Amygdala (tissue), 56 donors: ENCODE results near the gene TMEM163.

Experiments used
- DNase-seq, 56 donors: peaks; one replicate each; lab custom pipeline; 2025; lab: John Stamatoyannopoulos, UW

The TMEM163 gene

DNA sequence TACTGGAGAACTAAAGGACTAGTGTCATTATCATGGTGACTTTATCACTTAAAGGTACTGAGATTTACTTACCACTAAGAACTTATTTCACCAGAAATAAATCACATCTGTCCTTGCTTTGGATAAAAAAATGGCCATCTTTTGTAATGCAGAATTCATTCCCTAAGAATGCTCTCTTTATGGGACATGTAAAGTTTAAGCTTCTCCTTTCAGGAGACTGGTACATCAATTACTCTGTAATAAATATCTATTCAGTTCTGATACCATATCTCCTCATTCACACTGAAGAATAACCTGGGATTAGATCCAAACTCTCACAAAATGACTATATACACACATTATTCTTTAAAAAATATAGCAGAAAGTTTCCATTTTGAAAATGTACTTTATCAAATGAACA is 24.4 kb downstream of the TMEM163 start:
- no peak for DNase-seq

DNA sequence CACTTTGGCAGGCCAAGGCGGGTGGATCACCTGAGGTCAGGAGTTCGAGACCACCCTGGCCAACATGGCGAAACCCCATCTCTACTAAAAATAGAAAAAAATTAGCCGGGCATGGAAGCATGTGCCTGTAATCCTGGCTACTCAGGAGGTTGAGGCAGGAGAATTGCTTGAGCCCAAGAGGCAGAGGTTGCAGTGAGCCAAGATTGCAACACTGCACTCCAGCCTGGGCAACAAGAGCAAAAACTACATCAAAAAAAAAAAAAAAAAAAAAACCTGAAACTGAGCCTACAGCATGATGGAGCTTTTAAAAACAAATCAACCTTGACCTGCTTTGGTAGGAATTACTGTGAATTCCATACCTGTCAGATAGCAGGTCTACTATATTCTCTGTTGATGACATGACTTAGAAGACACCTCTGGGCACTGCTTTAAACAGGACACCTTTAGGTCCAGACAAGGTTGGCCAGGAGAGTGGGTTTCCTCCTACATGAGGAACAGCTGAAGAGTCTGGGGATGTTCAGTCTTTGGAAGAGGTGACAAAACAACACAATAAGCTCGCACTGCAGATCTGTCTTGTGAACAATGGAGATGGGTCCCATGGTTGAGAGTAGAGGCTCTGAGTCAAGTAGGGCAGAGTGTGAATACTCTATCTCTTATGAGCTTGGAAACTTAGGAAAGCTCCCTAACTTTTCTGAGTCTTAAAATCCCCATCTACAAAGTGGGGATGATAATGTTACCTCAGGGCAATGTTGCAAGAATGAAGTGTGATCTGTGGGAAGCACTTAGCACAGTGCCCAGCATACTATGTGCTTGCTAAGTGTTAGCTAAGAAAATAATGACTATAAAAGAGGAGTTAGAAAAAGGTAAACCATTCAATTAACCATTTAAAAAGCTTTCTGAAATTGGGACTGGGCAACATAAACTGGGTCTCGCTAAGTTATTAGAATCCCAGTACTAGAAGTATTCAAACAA is 25.2 kb downstream of the TMEM163 start:
- DNase-seq, result no peak

DNA sequence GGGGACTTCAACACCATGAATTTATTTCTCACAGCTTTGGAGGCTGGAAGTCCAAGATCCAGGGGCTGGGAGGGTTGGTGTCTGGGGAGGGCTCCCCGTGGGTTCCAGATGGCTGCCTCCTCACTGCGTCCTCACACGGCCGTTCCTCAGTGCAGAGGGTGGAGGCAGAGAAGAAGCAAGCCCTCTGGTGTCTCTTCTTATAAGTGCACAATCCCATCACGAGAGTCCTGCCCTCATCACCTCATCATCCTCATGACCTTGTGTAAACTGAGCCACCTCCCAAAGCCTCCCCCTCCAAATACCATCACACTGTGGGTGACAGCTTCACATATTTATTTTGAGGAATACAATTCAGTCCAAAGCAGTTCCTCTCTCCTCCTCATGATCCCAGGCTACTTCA is 26.3 kb downstream of the TMEM163 start:
- no peak for DNase-seq

DNA sequence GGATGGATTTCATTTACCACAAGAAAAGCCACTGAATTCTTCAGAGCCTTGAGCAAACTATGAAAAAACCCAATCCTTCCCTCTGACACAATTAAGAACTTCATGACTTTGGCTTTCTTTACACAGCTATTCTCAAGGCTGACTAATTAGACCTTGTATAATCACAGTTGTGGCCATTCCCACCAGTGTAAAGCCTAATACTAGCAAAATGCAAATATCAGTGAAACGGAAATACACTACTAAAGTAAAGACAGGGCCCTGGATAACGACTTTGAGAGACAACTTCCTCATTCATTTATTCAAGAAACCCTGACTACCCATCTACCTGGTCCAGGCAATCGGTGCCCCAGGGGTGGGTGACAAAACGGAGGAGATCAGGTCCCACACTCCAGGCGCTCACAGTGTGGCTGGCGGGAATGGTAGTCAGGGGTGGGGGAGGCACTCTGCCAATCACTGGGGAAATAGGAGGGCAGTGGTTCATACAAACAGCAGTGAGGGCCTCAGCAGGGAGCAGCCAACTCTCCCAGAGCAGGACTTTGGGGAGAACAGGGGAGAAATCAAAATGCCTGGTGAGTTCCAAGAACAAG is 28.1 kb downstream of the TMEM163 start:
- no peak for DNase-seq

DNA sequence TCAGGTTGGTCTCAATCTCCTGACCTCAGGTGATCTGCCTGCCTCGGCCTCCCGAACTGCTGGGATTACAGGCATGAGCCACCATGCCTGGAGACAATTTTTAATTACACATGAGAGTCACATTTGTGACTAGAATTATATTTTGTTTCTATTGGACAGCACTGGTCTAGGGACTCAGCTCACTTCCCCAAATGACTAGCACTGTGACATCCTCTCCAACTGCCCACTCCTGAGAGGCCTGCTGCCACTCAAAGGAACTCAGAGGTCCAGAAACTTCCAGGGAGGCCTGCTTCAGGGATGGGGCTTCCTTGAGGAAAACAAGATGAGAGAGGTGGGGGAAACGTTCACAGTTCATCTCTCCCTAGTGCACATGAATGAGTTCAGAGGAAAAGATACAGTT is 29.5 kb downstream of the TMEM163 start:
- DNase-seq, result no peak

DNA sequence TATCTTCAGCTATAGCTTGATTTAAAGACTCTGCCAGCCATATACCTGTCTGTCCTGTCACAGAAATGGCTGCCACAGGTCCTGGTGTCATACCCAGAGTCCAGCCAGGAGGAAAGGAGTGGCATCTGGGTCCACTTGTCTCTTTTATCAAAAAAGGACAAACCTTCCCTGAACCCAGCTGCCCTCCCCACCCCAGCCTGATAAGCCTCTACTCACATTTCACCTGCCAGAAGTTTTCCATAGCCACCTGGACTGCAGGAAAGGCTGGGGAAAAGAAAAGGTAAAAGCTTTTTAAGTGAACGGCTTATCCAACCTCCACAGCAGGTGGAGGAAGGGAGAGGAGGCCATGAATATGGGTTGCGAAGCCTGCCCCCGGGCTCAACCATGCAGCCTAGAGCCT is 32.8 kb downstream of the TMEM163 start:
- DNase-seq, result no peak

DNA sequence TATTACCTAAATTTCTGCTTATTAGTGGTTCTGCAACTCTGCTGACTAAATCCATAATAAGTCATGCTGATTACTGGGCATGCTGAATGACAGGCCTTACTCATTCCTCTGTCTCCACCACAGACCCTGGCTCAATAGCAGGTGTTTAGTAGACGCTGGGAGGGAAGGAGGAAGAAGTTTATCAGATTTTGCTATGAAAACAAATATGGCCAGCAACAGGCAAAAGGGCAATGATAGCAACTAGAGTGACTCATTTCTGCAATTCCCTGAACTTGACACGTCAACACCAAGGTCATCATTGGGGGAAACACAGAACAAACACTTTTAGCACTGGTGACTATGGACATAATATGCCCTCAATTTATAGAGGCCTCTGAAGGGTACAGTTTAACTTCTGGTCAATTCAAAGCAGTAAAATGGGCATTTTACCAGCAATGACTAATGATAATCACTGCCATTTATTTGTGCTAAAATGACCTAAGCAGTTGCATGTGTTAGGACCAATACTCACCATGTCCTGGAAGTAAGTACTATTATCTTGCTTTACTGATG is 35.2 kb downstream of the TMEM163 start:
- no peak for DNase-seq

DNA sequence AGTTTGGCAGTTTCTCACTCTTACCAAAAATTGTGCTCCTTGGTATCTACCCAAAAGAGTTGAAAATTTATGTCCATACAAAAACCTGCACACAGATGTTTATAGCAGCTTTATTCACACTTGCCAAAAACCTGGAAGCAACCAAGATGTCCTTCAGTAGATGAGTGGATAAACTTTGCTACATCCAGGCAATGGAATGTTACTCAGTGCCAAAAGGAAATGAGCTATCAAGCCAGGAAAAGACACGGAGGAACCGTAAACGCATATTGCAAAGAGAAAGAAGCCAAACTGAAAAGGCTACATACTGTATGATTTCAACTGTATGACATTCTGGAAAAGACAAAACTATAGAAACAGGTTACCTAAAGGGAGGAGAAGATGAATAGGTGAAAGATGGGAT is 36.1 kb downstream of the TMEM163 start:
- no peak for DNase-seq

DNA sequence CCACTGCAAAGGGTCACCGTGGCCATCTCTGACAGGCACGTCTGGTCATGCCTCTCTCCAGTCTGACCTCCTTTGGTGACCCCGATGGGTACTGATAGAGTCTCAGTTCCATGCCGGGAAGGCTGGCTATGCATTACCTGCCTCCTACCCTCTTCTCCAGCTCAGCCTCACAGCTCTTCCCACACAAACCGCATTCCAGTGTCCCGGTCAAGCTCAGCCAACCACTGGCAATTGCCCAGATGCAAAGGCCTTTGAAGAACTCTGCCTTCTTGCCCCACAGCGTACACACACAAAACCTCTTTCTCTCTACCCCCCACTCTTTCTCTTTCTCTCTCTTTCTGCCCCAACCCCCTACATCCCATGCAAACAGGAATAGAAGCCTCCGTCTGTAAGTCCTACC is 37.6 kb downstream of the TMEM163 start:
- DNase-seq, result no peak

DNA sequence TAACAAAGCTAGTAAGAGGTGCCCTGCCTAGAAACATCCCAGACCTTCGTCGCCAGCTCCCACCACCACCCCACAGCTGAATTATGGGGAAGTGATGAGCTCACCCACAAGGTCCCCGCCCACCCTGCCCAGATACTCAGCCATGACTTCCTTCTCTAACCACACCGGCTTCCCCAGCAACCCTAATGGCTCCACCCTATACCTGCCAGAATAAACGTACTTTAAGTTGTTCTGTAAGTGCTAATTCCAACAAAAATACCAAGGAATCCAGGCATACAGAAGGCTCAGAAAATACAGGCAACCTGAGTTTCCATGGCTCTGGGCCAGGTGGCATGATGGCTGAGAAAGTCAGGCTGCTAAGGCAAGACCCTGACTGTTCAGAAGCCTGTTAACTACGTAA is 39.1 kb downstream of the TMEM163 start:
- no peak for DNase-seq

DNA sequence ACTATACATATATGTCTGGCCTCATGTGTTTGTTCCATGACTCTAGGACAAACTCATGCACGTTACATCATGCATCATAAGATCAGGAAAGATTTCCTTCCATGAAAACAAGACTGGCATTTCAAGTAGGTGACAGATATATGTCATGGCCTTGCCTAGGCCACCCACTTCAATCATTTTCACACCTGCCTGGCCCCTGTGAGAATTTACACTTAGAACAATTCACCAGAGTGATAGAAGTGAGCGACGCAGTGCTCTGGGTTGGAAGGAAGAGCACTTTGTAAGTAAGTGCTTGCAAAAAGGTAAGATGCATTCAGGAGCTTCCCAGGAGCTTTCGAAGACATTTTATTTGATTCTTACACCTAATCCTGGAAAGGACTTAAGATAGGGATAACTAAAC is 39.5 kb downstream of the TMEM163 start:
- no peak for DNase-seq

DNA sequence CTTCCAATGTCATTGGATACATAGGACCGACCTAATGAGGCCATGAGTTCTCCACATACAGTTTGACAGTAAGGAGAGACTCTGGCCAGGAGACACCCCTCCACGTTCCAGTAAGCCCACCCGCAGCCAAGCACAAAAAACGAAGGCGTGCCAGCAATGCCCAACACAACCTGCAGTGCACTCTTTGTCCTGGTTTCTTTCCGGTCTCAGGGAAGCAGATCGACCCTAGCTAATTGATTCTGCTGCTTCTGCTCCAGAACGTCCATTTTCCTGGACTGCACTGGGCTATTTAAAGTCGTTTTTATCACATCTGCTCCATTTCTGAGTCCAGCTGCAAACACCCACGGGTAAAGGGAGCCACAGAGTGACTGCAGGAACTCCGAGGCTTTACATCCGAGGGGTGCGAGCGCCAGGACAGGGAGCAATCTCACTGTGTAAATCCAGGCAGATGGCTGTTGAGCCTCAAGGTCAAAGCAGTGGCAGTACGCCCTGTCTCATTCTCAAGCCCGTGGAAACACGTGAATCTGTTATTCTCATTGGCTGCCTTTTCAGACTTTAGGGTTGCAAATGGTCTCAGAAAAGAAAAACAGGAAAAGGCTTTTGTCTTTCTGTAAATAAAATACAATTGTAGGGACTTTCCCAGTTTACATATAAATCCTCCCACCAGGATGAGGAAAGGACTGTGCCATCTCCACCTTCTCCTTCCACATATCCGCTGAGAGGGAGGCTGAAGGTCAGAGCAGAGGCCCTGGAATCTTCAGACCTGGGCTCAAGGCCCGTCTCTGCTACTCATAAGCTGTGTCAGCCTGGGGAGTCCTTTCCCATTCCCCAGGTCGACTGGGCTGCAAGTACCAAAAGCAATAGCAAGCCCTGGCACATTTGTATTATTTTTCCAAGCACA is 40.7 kb downstream of the TMEM163 start:
- DNase-seq, result no peak

DNA sequence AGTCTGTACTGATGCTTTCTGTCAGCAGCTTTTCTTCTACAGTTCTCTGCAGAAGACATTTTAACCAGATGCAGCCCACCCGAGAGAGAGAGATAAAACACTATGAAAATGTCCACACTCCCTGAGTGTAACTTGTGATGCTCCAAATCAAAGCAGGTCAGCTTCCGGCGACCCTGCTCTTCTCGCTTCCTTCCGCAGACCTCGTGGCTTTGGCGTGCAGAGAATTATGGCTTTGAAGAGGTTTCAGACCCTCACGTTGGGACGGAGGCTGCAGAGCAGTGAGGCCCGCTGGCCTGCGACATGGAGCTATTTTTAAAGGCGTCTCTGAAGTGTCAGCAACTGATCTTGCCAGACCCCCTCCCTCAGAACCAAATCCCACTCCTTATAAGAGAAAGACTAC is 41.8 kb downstream of the TMEM163 start:
- DNase-seq, result no peak

DNA sequence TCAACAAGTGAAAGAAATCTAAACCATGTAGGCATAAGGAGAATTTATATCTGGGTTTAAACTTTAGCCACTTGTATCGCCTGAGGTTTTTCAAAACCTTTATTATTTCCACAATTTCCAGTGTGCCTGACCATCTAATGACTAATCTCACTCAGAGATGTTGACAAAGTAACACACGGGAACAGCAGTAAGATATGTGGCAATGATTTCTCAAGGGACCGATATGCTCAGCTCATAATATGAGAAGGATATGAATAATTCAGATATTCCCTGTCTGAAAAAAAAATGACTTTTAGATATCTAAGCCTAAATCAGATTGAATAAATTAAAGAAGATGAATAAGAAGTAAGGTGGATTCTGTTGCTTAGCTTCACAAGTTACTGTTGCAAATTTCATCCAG is 43.5 kb downstream of the TMEM163 start:
- no peak for DNase-seq

DNA sequence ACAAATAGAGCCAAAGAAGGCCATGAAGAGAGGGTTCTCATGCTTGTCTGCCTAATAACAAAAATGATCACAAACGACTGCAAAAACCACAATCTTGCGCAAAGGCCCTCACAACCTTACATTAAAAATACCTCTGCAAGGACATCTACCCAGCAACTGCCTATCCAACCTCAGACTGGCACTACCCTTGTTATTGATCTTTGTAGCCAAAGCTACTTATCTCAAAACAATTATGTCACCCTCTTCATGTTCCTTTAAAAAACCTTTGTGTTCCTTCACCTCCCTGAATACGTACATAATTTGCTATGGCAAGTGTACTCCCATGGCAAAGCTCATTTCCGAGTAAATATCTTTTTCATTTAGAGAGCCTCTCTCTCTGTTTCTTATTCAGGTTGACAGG is 44.1 kb downstream of the TMEM163 start:
- no peak for DNase-seq

DNA sequence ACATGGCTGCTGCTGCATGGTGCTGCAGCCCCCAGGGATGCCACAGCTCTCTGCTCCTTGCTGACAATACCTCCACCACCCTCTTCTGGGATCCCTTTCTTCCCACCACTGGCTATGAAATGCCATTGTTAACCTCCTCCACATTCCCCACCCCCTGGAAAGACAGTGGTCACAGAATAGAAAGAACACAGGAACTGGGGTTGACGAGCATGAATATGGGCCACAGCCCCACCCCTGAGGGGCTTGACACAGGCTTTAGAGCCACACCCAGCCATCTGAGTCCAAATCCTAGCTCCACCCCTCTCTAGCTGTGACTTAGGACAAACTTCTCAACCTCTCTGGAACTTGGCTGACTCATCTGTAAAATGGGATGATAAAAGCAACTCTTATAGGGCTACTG is 47.3 kb downstream of the TMEM163 start:
- no peak for DNase-seq

DNA sequence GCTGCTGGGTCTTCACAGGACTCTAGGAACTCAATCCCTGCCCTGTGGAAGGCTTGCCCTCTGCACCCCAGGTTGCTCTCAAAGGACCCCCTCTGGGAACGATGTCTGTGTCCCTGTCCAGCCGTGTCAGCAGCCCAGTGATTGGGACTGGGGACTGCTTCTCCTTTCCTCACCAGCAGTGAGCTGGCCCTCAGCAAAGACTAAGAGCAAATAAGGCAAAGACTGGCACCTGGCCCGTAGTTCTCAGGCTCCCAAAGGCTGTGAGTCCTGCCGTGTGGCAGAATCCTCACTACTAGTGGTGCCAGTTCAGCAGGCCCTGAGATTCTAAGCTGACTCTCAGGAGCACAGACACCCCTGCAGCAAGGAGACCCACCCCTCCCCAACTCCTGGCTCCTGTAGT is 47.8 kb downstream of the TMEM163 start:
- no peak for DNase-seq

DNA sequence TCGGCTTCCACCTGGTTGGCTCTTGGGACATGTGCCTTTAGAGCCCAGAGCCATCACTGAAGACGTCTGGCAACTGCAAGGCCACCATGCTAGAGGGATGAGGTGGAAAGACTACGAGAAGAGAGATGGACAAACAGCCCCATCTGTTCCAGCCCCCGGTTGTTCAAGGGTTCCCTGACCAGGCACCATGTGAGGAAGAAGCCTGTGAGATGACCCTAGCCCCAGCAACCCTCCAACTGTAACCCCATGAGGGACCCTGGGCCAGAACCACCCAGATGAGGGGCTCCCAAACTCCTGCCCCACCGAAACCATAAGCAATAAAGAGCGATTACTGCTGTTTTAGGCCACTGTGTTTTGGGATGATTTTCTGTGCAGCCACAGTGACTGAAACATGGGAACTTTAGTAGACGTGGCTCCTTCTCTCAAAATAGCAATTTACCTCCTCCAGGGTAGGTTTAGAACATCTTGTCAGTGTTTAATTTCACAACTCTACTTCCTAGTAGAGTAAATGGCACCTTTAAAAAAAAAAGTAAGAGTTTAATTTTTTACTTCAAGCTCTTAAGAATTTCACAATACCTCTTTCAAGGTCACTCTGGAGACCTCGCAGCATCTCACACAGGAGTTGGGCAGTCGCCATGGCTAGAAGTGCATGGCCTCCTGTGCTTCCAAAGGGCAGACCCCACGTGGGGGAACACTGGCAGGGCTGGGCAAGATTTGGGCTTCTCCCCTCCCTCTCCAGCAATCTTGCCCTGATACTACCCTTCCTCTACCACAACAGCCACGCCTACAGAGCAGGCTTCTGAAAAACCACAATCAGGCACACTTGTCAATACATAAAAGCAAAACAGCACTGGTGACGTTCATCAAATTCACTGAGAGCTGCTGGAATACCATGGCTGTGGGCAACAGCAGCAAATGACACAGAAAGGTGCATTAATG is 48.8 kb downstream of the TMEM163 start:
- no peak for DNase-seq

DNA sequence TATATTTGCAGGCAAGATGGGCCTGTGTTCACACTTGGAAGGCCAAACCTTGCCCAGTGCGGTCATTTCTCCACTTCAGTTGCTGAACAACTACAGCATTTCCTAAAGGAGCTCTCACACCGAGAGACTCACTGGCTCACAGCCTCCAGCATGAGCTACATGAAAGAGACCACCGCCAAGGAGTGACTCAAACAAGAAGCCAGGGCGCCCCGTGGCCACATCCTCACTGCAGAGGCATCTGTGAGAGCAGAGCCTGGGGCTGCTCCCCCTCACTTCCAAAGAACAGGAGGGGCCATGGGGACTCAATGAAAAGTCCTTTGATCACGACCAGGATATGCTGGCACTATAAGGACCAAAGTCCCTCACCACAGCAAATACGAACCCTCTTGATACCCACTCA is 50.0 kb downstream of the TMEM163 start:
- DNase-seq, result no peak

DNA sequence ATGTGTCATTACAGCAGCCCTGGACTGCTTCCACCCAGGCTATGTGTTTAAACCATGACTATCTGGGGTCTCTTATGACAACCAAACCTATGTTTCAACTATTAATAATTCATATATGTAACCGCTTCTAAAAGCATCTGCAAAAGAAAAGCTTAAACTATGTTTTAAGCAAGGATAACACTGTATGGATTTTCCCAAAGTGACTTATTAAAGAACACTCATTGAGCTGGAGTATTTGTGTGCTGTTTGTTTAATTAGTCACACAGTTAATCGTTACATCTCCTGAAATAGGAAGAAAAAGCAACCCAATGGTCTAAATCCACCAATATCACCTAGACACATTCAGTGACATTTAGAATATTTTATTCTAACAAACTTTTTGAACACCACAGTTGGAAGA is 51.3 kb downstream of the TMEM163 start:
- DNase-seq, result no peak
